ENCODE measurements around the gene CLCF1. TPM values are rescaled to one million over a fixed set of nuclear protein-coding genes. Genes with fewer than 3 reads are reported as not detected.

CLCF1 gene
- polyA plus RNA-seq, 1 donor from 2014 or later = not detected

GRCh38 chr11:67415501-67416304, 42.3 kb upstream of the CLCF1 start, which contains the start of gene CARNS1 (continued):
- TF ChIP-seq SMC3 (conservative IDR thresholded peaks at IDR 0.05; ENCODE audit: poor library complexity) (no peak), RAD21 (conservative IDR thresholded peaks at IDR 0.05) (no peak), POLR2AphosphoS5 (IDR thresholded peaks at IDR 0.05) (no peak)

GRCh38 chr11:67413266-67413849, 40.0 kb upstream of the CLCF1 start:
- Histone ChIP-seq H3F3A (ENCODE audit: insufficient read depth, low read length, poor library complexity, severe bottlenecking) (no peaks in the 10 kb centered on the region), H3K9ac (ENCODE audit: low read length) (no peak overlapping the region), H3K9me2 (ENCODE audit: insufficient read depth, low read length) (no peaks in the 10 kb centered on the region), H3K9me3 (ENCODE audit: low read length) (no peaks in the 10 kb centered on the region), H3K36me3 (ENCODE audit: insufficient read depth, low read length) (no peaks in the 10 kb centered on the region), H3K27ac (ENCODE audit: low read length) (no peak overlapping the region), H4K20me1 (ENCODE audit: insufficient read depth) (no peaks in the 10 kb centered on the region), H3K79me2 (replicated peaks; ENCODE audit: insufficient read depth, low read length) (no peaks in the 10 kb centered on the region), H3K4me2 (ENCODE audit: low read length) (no peak overlapping the region), H2AFZ (ENCODE audit: low read depth, low read length) (no peak overlapping the region), H3K27me3 (ENCODE audit: insufficient read depth, low read depth, low read length) (peaks cover 23% of the 10 kb centered on the region), H3K4me3 (ENCODE audit: low read length) (no peak overlapping the region)
- no peak for TF ChIP-seq POLR2AphosphoS5 (IDR thresholded peaks at IDR 0.05)
- TF ChIP-seq EP300 (conservative IDR thresholded peaks at IDR 0.05; ENCODE audit: poor library complexity, severe bottlenecking) = no peak
- no peak for TF ChIP-seq CTCF (IDR thresholded peaks at IDR 0.05; ENCODE audit: poor library complexity, severe bottlenecking)
- no peak for TF ChIP-seq EZH2 (IDR thresholded peaks at IDR 0.05; ENCODE audit: borderline replicate concordance, insufficient read depth, low read length, poor library complexity, severe bottlenecking)
- TF ChIP-seq TAF1 (IDR thresholded peaks at IDR 0.05; ENCODE audit: low read depth) = no peak
- no peak for TF ChIP-seq SMC3 (conservative IDR thresholded peaks at IDR 0.05; ENCODE audit: poor library complexity)
- TF ChIP-seq MXI1 (conservative IDR thresholded peaks at IDR 0.05; ENCODE audit: poor library complexity, severe bottlenecking) = no peak
- no peak for TF ChIP-seq RAD21 (conservative IDR thresholded peaks at IDR 0.05)
- TF ChIP-seq REST (IDR thresholded peaks at IDR 0.05; ENCODE audit: borderline replicate concordance) = no peak

Data from neural cell (in vitro differentiated cells).